HG03139 (cell line): ENCODE measurements around the gene SGMS1.

Source experiments
- ATAC-seq: cut with Tn5 transposase; IDR thresholded peaks from one replicate; pipeline ENCODE4 v1.9.1; 2021; ENCODE audit not compliant: unreplicated experiment

The SGMS1 gene

DNA sequence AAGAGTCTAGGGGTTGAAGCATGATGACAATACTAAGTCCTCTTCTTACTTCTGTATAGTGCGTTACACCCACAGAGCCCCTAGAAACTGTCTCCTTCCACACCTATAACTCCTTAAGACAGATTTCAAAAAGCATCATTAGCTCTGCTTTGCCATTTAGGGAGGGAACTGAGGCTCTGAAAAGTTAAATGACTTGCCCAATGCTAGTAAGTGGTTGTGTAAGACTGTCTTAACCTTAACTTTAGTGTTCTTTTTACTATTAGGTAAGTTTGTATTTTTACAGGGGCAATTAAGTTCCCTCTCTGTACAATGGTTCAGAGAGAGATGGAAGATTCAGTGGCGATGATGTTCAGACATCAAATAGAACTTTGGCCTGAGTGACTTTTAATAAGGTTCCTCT, 299.7 kb downstream of the SGMS1 start:
- ATAC-seq: no peak

DNA sequence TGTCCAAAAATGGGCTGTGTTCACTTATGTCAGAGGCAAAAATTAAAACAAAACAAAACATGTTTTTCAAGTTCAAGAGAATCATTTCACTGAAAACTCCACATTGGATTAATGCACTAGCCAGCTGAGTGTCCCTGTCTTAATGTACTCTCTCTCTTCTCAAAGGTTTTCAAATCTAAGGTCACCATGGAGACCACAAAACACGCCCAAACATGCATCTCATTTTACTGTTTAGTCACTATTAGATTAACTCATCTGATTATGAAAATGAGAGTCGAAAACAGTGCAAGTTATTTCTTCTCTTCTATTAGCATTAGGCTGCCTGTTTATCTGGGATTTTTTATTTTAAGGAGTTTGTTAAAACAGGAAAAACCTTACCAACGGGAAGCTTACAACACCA, 301.7 kb downstream of the SGMS1 start:
- ATAC-seq: no peak

DNA sequence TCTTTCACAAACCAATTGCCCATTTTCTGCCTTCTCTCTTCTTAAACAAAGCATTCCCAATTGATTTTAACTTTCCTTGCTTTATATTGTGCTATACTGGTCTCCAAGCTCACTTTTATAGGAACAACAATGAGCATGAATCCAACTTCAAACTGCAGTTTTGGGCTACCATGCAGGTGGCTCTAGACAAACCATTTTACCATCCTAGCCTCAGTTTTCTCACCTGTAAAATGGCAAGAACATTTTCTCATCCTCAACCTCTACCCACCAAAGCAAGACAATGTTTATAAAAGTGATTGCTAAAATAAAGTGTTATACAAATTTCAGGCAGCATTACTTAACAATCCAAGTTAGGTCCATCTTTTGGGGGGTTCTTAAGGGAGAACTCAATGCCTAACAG, 305.6 kb downstream of the SGMS1 start:
- ATAC-seq: no peak

DNA sequence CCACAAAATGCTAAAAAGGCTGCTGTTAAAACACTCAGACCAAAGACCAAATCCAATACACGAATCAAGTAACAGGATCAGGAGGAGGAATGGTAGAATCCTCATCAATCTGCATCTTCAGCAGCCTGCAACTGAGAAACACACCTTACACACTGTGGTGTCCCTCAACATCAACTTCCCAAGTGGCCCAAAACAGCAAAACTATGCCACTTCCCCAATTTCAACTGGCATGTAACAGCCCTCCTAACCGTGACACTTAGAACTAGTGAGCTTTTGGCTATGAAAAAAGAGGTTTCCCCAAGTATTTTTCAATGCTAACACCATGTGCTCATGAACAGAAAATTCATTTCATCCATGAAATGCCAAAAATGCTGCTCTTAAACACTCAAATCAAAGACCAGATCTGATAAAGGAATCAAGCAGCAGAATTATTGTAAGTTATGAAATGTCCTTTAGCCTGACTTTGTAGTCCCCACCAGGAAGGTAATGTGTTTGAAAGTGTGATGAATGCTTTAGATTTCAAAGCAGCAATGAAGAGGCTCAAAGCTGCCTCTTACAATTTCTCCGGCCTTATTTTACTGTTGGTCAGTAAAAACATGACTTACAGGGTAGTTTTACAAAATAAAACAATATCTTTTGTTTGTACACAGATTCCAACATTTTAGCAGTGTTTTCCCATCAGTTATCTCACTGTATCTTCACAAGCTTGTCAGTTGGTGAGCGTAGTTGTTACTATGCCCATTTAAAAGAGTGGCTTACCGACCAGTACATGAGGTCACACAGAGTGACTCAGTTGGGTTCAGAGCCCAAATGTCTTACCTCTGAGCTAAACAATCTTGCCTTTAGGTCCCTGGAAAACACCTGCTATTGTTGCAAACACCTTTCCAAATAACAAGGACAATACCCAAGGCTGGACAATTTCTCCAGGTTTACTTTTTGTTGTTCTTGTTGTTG, 306.8 kb downstream of the SGMS1 start:
- no peak for ATAC-seq

DNA sequence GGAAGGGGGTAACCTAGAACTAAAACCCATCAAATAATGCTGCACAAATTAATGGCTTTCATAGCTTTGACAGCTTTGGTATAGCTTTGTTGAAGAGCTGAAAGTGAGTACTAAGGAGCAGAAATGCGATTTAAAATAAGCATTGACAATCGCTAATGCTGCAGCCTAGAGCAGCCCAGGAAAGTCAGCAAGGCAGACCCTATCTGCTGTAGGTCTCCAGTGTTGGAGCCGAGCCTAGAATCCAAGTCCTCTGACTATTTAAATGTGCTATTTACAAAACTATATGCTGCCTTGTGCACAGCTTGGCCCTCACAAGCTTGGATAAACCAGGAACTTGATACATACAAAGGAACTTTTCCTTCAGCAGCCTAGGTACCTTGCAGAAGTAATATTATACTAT, 307.6 kb downstream of the SGMS1 start:
- no peak for ATAC-seq

DNA sequence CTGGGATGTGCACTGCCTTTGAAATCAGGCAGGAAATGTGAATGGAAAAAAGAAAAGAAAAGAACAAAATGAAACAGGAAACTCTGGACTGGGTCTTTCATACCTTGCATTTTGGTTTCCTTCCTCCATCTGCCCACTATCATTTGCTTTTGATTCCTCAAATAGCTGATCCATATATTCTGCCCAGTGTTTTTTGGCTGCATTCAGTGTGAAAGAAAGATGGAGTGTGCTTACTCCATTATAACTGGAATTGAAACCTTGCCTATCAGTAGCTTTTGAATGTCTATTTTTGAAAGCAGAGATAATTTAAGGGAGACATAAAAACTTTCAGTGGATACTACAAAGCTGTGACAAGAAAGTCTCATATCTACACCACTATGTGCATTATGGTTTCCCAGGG, 308.3 kb downstream of the SGMS1 start:
- ATAC-seq: no peak

DNA sequence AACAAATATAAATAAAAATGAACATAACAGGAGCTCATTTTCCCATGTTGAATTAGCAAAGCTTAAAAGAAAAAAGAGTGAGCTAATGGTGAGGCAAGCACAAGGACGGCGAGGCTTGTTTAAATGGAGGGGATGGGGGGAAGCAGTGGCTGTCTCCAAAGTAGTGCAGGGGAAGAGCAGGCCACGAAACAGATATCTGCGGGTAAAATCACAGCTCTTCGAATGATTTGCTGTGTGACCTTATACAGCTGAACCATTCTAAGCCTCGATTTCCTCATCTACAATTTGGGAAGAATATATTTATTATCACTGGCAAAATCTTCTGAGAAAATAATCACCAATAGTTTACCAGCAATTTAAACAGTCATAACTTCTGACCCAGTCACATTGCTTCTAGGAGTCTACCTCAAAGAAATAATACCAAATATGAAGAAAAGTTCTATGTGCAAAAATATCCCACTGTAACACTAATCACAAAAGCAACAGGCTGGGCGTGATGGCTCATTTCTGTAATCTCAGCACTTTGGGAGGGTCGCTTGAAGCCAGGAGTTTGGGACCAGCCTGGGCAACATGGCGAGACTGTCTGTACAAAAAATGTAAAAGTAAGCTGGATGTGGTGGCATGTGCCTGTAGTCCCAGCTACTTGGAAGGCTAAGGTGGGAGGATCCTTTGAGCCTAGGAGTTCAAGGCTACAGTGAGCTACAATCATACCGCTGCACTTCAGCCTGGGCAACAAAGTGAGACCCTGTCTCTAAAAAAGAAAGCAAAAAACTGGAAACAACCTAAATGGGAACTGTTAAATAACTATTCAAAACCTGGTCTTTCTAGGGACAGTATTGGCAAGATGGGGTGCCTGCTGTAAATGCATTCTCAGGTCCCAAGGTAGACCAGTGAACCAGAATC, 309.3 kb downstream of the SGMS1 start:
- ATAC-seq: no peak

DNA sequence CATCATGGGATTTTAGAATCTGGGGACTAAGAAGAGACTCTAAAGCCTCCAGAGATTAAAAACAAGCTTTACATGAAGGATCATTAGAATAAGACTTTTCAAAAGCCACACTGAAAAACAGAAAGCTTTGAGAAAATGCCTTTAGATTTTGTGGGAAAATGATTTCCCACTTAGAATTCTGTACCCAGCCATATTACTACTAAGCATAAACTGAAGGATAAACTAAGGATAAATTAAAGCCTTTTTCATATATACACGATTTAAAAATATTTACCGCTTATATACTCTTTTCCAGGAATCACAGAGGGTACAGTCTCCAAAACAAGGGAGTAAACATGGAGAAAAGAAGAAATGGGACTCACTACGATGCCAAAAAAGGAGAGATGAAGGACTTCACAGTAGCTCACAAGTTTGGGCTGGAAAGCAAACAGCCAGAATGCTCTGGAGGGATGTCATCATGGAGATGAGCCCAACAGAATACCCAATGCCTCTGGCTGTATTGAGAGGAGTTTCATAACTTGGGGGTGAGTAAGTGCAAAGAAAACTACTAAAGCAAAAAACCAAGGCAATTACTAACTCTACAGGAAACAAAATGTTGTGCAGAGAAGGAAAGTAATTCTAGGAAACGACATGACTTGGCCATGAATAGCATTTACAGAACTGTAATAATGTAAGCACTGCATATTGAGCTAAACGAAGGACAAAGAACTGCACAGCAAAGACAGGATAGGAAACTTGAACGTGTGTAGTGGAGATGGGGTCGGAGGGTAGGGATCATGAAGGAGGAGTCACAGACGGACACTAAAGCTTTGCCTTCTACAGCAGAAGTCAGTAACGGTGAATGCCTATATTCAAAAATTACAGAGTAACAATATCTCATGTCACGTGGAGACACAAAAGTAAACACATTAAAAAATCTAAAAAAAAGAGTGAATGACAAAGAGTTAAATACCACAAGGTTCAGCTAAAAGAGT, 311.0 kb downstream of the SGMS1 start:
- no peak for ATAC-seq

DNA sequence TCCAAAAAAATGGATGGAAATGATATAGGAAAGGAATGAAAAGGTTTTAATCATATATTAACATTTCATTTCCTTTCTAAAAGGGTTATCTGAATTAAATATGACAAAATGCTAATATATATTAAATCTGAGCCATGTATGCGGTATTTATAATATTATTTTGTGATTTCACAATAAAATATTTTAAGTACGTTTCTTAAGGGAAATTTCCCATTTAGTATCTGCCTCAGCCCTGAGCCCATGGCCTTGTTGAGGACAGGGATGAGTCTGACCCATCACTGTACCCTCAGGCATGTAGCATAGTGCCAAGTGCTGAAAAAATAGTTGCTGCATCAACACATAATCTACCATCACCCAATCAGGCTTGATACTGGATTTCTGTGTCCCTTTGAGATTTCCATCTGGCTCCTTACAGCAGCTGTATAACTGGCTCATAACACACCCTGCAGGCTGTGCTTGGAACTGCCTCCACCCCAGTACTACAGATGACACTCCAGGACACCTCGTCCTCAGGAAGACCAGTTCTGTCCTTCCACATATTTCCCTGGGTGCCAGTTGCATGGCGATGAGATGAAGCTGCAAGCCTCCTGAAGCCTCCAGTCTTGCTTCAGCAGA, 313.1 kb downstream of the SGMS1 start:
- peak; percentile 72 for ATAC-seq

DNA sequence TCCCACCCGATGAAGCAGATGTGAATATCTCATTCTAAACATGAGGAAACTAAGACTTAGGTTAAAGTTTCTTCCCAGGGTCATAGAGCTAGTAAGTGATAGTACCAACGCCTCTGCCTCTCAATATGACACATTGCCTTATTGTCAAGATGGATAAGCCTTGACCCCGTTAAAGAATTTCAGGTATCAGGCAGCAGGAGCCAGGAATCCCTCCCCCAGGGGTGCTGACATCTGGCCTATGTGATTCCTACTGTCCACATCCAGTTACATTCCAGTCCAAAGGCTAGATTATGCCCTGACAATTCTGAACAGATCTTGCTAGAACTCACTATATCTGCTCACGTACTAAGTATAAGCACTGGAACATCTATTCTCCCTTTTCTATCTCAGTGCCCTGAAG, 314.4 kb downstream of the SGMS1 start:
- ATAC-seq: no peak

DNA sequence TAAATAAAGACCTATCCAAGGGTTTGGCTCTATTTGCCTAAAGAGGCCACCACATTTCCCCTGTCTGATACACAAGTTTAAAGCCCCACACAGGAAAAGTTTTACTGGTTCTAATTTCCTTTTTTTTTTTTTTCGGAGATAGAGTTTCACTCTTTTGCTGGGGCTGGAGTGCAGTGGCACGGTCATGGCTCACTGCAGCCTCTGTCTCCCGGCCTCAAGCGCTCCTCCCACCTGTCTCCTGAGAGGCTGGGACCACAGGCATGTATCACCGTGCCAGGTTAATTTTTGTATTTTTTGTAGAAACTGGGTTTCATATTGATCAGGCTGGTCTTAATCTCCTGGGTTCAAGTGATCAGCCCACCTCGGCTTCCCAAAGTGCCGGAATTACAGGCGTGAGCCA, 319.1 kb downstream of the SGMS1 start:
- no peak for ATAC-seq

DNA sequence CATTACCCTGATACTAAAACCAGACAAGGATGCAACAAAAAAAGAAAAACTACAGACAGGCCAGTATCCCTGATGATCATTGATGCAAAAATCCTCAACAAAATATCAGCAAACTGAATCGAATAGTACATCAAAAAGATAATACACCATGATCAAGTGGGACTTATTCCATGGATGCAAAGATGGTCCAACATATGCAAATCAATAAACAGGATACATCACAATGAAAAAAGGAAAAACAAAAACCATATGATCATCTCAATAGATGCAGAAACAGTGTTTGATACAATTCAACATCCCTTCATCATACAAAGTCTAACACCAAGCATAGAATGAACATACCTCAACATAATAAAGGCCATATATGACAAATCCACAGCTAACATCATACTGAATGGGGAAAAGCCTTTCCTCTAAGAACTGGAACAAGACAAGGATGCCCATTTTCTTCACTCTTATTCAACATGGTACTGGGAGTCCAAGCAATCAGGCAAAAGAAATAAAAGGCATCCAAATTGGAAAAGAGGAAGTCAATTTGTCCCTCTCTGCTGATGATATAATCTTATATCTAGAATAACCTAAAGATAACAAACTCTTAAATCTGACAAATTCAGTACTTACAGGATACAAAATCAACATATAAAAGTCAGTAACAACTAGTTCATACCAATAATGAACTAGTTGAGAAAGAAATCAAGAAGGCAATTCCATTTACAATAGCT, 323.6 kb downstream of the SGMS1 start:
- no peak for ATAC-seq

DNA sequence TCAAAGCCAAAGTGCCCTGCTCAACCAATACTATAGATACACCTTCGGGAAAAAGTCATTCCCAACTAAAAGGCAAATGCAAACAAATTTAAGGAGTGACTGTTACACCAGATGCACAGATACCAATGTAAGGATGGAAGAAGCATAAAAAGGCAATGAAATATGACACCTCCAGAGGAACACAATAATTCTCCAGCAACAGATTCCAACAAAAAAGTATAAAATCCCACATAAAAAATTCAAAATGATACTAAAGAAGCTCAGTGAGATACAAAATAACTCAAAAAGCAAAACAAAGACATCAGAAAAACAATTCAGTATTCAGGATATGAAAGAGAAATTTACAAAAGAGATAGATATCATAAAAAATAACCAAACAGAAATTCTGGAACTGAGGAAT, 328.4 kb downstream of the SGMS1 start:
- no peak for ATAC-seq

DNA sequence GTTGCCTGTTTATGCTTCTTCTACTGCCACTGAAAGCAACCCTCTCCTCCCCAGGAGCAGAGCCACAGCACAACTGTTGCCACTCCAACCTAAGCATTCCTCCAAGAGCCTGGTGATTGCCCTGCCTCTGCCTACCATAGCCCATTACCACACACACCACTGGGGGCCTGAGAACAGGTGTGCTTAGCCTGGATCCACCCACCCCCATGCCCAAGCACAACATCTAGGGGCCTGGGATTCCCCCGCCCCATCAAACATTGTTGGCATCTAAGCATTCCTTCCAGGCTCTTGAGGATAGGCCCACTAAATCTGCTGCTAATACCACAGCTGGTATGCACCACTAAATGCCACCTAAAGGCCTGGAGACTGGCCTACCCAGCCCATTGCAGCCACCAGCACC, 329.2 kb downstream of the SGMS1 start:
- no peak for ATAC-seq

DNA sequence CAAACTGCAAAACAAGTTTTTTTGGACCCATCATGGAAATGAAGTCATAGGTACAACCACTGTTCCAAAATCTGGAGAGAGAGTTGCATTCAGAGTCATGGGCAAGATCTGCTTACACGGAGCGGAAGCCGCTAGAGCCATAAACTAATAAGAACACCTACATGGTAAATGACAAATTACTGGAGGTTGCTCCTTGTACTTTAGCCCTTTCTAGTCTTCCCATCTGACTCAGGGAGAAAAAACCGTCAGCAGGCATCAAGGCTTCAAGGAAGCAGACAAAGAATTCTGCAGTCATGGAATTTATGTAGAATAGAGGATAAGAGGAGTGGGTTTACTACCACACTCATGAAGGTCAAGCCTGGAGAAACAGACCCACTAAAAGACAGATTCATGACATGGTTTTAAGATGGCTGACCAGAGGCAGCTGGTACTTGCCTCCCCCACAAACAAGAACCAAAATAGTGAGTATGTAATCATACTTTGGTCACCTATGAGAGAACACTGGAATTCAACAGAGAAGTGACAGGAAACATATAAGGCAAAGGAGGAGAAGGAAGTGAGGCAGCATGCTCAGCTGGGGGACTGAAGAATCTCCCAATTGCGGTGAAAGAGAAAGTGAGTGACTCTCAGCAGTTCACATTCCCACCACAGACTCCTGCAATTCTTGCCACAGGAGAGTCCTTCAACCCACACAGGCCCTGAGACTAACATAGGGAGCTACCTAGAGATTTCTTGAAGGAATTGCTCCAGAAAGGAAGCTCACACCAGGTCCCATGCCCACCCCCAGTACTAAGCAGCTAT, 330.0 kb downstream of the SGMS1 start:
- ATAC-seq: no peak

DNA sequence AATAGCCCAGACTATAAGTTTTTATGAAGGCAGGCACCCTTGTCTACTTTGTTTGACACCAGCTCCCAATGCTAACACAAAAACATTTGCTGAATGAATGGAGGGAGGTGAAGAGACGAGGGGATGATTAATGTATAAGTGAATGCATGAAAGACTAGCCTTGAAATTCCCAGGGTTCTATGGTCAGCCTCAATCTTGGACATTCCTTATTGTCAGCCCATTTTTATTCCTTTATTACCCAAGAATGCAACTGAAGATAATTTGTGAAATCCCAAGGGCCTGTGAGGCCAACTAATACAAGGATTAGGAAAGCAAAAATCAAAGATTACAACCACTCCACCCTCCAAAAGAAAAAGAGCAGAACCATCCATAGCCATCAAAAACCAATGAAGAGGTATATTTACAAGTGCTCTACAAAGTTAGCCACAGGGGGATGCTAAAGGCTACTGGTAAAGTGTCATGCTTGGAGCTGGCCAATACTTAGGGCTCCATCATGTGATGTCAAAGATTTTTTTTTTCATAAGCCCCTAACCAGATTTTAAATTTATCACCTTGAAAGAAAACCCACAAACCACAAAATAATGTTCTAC, 332.4 kb downstream of the SGMS1 start:
- ATAC-seq: no peak

DNA sequence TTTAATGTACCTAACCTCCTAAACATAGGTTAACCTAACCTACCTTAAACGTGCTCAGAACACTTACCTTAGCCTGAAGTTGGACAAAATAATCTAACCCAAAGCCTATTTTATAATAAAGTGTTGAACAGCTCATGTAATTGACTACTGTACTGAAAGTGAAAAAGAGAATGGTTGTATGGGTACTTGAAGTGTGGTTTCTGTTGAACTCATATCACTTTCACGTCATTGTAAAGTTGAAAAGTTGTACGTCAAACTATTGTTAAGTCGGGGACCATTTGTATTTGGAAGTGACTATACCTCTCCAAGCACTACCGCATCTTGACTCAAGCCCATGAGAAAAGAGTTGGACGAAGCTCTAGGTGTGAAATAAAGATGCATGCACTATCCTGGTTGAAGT, 334.6 kb downstream of the SGMS1 start:
- no peak for ATAC-seq

DNA sequence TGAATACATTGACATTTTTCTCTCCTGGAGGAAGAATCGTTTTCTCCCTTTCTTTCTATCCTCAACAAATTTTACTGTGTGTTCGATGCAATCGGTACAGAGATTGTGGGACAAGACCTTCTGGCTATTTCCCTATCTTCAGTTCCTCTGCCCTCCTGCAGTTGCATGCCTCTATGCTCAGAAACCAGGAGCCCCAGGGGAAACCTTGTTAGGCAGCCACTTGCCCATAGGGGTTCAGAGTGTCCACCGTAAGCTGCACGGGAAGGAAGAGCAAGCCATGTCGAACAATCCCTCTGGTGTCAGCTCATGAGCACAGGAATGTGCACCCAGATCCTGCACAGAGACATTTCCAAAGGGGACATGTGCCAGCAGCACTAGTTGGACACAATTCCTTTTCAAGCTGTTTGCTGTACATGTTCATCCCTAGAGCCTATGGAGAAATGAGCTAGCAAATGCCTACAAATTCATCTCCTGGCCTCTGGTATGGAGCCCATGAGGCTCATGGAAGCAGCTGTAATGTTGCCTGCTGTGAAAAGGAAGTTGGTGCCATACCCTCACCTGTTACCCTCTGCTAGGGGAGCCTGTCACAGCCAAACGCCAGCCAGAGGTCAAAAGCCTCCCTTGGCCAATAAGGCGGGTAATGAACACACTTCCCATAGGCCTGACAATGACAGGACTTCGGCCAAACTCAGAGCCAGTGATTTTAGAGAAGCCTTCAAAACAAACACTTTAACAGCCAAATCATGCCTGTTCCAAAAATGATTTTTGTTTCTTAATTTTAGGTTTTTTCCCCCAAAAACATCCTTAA, 336.6 kb downstream of the SGMS1 start:
- ATAC-seq: no peak
